ENCODE data around the gene MTUS2.

GRCh38 chr13:28778308-28779215 lies 41.6 kb upstream of the MTUS2 start:
- TF ChIP-seq, protein P1, sequence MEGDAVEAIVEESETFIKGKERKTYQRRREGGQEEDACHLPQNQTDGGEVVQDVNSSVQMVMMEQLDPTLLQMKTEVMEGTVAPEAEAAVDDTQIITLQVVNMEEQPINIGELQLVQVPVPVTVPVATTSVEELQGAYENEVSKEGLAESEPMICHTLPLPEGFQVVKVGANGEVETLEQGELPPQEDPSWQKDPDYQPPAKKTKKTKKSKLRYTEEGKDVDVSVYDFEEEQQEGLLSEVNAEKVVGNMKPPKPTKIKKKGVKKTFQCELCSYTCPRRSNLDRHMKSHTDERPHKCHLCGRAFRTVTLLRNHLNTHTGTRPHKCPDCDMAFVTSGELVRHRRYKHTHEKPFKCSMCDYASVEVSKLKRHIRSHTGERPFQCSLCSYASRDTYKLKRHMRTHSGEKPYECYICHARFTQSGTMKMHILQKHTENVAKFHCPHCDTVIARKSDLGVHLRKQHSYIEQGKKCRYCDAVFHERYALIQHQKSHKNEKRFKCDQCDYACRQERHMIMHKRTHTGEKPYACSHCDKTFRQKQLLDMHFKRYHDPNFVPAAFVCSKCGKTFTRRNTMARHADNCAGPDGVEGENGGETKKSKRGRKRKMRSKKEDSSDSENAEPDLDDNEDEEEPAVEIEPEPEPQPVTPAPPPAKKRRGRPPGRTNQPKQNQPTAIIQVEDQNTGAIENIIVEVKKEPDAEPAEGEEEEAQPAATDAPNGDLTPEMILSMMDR (IDR thresholded peaks at IDR 0.05 in 4 of 5, conservative IDR thresholded peaks at IDR 0.05 in 1 of 5) = no peak
- TF ChIP-seq POLR2A (IDR thresholded peaks at IDR 0.05) = no peak

Measured in gastrocnemius medialis (tissue), 4 donors.